Small intestine (tissue), 7 donors: ENCODE data around the gene KY. TPM values are rescaled to one million over a fixed set of nuclear protein-coding genes. Genes with fewer than 3 reads are reported as not detected.
A peak's percentile ranks its signal among the peaks of the same experiment; 100 is the strongest.
"Not testable (repeated sequence)": the region's sequence is repeated elsewhere in the genome, so short reads cannot be mapped to it uniquely, and the experiment has no call there.

Experiments used
- DNase-seq, 2 donors: peaks; one replicate each; pipeline versions ENCODE4 v3.0.0 to v3.0.0-alpha.2; 2013
- FAIRE-seq: peaks from 2 replicates; lab custom pipeline; 2012; peaks lifted over from hg19 to GRCh38; lab: Jason Lieb, UNC
- H3K27ac ChIP-seq, 3 donors: one replicate each; pipeline ENCODE4 v1.5.1; 2013; ENCODE audit warnings: low read length in 2 of 3, mild to moderate bottlenecking in 2 of 3, control low read depth in 1 of 3, inconsistent platforms in 1 of 3, low read depth in 1 of 3, moderate library complexity in 1 of 3
- H3K27me3 ChIP-seq, 3 donors: one replicate each; pipeline ENCODE4 v1.6.1; 2013; ENCODE audit warnings: low read length in 3 of 3, inconsistent platforms in 1 of 3; ENCODE audit not compliant: control insufficient read depth in 3 of 3, insufficient read depth in 3 of 3
- H3K36me3 ChIP-seq, 3 donors: one replicate each; pipeline ENCODE4 v1.6.1; 2013; ENCODE audit warnings: low read length in 3 of 3, inconsistent platforms in 1 of 3, low read depth in 1 of 3, mild to moderate bottlenecking in 1 of 3, moderate library complexity in 1 of 3; ENCODE audit not compliant: control insufficient read depth in 3 of 3, insufficient read depth in 2 of 3
- H3K4me1 ChIP-seq, 3 donors: one replicate each; pipeline ENCODE4 v1.6.1; 2013; ENCODE audit warnings: low read length in 2 of 3, inconsistent platforms in 1 of 3, low read depth in 1 of 3, mild to moderate bottlenecking in 1 of 3, moderate library complexity in 1 of 3; ENCODE audit not compliant: control insufficient read depth in 3 of 3, insufficient read depth in 2 of 3
- H3K4me3 ChIP-seq, 3 donors: one replicate each; pipeline ENCODE4 v1.5.1; 2013; ENCODE audit warnings: low read length in 3 of 3, control low read depth in 1 of 3, inconsistent platforms in 1 of 3, low read depth in 1 of 3, mild to moderate bottlenecking in 1 of 3, moderate library complexity in 1 of 3
- H3K9me3 ChIP-seq, 2 donors: one replicate each; pipeline ENCODE4 v1.6.1; 2013; ENCODE audit warnings: low read depth in 1 of 2, low read length in 1 of 2; ENCODE audit not compliant: control insufficient read depth in 2 of 2, insufficient read depth in 1 of 2
- WGBS, 3 donors: extraction: QIAGEN DNeasy Blood & Tissue Kit; methylation state at CpG; one replicate each; pipeline ENCODE4 v1.1.7; 2013; 5-methylcytosine and 5-hydroxymethylcytosine counted together
- polyA plus RNA-seq, 4 donors: library from polyadenylated mRNA; stranded (reverse) in 3 of 4; unstranded in 1 of 4; fragments of 200-250 nt in 3 of 4; fragments of 120-200 nt in 1 of 4; gene quantifications; one replicate each; pipeline versions ENCODE4 v1.2.1 to v1.2.3, GENCODE V29; 2013
- donor health status: healthy with polysubstance abuse.
- donor health status: control.
- donor health status: control.
- donor health status: Bipolar disorder and iron deficiency.
- donor health status: healthy.

KY gene
- polyA plus RNA-seq, 4 donors, result 0.48 to 0.55 TPM; not detected in 2

DNA sequence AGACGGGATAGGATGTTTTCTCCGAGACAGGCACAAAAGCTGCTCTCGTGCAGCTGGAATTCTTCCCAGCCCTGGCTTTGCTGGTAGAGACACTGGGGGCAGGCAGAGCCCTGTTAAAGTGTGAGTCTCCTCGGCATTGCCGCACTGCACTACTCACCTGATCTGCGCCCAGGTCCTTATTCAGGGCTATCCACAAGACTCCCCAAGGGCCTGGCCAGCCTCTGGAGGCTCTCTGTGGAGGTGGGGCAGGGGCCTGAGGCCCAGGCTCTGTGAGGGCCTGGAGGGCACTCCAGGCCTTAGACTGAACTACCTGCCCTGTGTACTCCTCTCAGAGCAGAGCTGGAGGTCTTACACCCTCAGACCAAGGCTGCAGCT is 48.4 kb downstream of the KY start:
- H3K27ac ChIP-seq, result no peak overlapping the region
- H3K9me3 ChIP-seq, result no peaks in the 10 kb centered on the region
- peaks cover 0 to 9% (median 0%) of the 10 kb centered on the region in 3 donors for H3K4me1 ChIP-seq
- DNase-seq (no peak), FAIRE-seq (no peak)
- no peak overlapping the region for H3K4me3 ChIP-seq
- H3K36me3 ChIP-seq, result peaks cover 0 to 4% (median 0%) of the 10 kb centered on the region in 3 donors
- WGBS, 3 donors, result 74 to 87% (median 84%) methylated on average over 5 to 6 of the region's 6 CpGs
- peaks cover 0 to 2% (median 0%) of the 10 kb centered on the region in 3 donors for H3K27me3 ChIP-seq

DNA sequence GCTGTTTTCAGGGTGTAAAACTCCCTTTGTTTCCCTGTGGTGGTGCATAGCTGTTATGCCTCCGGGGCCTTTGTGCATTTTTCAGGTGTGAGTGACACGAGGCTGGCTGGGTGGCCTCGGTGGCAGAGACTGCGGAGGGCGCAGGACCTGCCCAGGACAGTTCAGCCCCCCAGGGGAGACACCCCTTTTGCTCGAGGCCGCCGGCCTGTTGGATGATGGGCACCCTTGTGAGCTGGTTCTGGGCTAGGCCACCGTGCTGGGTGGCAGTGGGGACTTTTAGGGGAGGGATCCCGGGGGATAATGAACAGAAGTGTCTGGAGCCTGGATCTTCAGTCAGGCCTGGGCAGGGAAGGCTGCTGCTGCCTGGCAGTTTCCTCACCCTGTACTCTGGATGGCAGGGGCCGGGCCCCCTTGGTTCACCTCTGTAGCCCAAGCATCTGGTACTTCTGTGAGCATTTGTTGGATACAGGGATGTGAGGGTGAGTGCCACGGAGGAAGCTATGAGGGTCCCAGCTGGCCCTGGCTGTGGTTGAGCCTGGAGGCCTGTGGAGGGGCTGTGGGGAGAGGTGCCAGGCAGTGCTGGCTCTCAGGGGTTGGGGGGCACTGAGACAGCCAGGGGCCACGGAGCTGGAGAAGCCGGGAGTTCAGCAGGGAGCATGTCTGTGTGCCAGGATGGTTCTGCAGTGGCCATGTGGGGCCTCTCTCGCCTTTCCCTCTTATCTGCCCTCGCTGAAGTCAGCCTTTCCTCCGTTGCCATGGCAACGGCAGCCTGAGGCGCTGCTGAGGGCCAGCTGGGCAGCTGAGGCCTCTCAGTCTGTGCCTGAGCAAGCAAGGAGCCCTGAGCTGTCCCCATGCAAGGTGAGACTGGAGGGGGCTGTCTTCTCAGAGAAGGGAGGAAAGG is 49.0 kb downstream of the KY start:
- peak in 1 of 2 donors; percentile 75 for DNase-seq

DNA sequence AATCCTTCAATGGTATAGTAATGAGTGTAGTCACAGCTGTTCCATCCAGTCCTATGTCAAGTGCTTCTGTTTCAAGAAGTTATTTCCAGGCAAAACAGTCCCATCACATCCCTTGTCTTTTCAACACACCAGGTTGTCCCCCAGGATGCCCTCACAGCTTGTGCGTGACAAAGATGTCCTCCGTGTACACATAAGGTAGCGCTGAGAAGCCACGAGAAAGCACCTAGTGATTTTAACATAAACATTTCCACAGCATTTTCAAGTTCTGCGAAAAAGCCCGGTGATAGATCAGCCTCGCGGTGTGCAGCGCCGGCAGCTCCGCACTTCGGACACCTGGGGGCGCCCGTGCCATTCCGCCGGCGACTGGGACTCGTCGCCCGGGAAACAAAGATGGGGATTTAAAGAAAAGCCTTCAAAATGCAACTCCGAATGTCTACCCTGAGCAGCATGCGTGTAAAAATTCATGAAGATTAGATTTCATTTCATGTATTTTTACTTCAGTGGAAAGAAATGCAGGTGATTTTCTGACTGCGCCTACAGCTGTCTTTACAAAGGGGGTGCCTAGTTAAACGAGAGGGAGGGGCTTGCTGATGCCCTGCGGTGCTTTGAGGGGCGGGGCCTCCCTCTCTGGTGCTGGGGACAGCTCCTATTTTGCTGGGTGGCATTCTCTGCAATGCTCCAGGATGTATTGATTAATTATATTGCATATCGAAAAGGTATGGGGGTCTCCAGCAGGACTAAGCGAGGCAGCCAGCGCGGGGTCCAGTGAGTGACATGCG is 49.9 kb downstream of the KY start:
- Histone ChIP-seq H3K4me3 (no peak overlapping the region), H3K27ac (no peak overlapping the region), H3K9me3 (no peaks in the 10 kb centered on the region), H3K27me3 (peaks cover 0 to 3% (median 2%) of the 10 kb centered on the region in 3 donors), H3K36me3 (peaks cover 0 to 2% (median 0%) of the 10 kb centered on the region in 3 donors), H3K4me1 (peaks cover 0 to 9% (median 0%) of the 10 kb centered on the region in 3 donors)
- 14 to 18% (median 14%) methylated on average over 31 of the region's 31 CpGs for WGBS, 3 donors
- no peak for FAIRE-seq
- DNase-seq, result peak; percentile 56 to 68

More for the DNA sequence above, 49.0 kb downstream of the KY start:
- Histone ChIP-seq H3K27ac (no peak overlapping the region), H3K9me3 (no peaks in the 10 kb centered on the region), H3K4me3 (no peak overlapping the region), H3K27me3 (peaks cover 0 to 3% (median under 1%) of the 10 kb centered on the region in 3 donors), H3K36me3 (peaks cover 0 to 4% (median 0%) of the 10 kb centered on the region in 3 donors), H3K4me1 (peaks cover 0 to 9% (median 0%) of the 10 kb centered on the region in 3 donors)
- FAIRE-seq, result no peak
- WGBS, 3 donors, result 61 to 68% (median 63%) methylated on average over 19 of the region's 19 CpGs

DNA sequence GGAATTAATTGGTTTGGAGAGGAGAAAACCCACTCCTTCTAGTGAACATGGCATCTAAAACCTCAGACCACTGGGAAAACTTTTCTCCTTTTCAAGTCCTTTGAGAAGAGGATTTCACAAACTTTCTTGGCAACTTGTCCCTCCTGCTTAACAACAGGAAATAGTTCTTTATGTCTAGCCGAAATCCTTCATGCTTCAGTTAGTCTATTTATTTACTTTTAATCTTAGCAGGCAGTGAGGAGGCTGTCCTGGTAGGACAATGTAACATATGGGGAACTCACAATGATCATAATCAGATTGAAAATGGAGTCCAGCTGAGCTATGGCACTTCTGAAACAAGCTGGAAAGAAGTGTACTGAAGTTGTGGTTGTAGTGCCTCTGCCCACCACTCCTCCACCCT is 50.6 kb downstream of the KY start:
- WGBS, 3 donors, result 28 to 33% (median 31%) methylated on average over 1 of the region's 1 CpG
- H3K27ac ChIP-seq, result no peak overlapping the region
- H3K9me3 ChIP-seq, result no peaks in the 10 kb centered on the region
- peaks cover 0 to 3% (median 2%) of the 10 kb centered on the region in 3 donors for H3K27me3 ChIP-seq
- peaks cover 0 to 2% (median 0%) of the 10 kb centered on the region in 3 donors for H3K36me3 ChIP-seq
- DNase-seq (no peak), FAIRE-seq (no peak)
- no peak overlapping the region for H3K4me3 ChIP-seq
- peaks cover 0 to 9% (median 0%) of the 10 kb centered on the region in 3 donors for H3K4me1 ChIP-seq

DNA sequence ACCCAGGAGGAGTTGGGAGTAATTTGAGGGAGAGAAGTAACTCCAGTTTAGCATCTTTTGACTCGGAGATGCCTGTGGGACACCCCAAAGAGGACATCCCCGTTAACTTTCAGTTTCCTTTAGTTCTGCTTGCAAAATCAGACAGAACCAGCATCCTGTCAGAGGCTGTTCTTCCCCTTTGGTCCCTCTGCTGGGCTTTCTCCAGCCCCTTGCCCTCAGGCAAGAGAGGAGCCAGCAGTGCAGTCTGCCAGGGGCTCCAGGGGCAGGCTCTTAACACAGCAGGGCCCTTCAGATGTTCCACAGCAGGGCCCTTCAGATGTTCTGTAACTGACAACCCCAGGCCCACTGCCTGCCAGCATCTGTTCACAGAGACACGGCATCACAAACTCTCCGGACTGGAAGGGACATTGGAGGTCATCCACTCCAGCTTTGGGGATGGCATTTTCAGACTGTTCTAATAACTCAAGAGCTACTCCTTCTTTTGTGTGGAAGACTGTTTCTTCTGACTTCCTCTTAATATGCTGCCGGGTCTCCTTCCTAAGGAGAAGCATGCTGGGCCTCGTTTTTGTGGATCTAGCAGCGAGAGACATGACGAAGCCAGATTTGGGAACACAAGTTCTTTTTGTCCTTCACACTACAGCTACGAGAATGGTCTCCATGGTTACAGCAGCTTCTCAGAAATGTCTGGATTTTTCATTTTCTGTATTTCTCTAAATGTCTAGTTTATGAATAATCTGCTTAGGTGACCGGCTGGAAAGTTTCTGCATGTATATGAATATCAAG is 51.9 kb downstream of the KY start:
- WGBS, 3 donors, result 78 to 85% (median 85%) methylated on average over 10 of the region's 10 CpGs
- FAIRE-seq, result no peak
- peaks cover 0 to 7% (median 2%) of the 10 kb centered on the region in 3 donors for H3K27me3 ChIP-seq
- H3K9me3 ChIP-seq, result no peaks in the 10 kb centered on the region
- no peak for DNase-seq
- H3K27ac ChIP-seq, result no peak overlapping the region
- H3K4me3 ChIP-seq, result no peak overlapping the region
- peaks cover 0 to 9% (median 0%) of the 10 kb centered on the region in 3 donors for H3K4me1 ChIP-seq
- H3K36me3 ChIP-seq, result no peaks in the 10 kb centered on the region

GRCh38 chr3:134597390-134597970 is 53.3 kb downstream of the KY start:
- no peak overlapping the region for H3K27ac ChIP-seq
- H3K9me3 ChIP-seq, result no peaks in the 10 kb centered on the region
- H3K27me3 ChIP-seq, result peaks cover 0 to 8% (median 2%) of the 10 kb centered on the region in 3 donors
- FAIRE-seq (no peak), DNase-seq (no peak)
- H3K36me3 ChIP-seq, result no peaks in the 10 kb centered on the region
- peaks cover 0 to 9% (median 0%) of the 10 kb centered on the region in 3 donors for H3K4me1 ChIP-seq
- H3K4me3 ChIP-seq, result no peak overlapping the region
- 8 to 62% (median 12%) methylated on average over 2 of the region's 2 CpGs for WGBS, 3 donors

DNA sequence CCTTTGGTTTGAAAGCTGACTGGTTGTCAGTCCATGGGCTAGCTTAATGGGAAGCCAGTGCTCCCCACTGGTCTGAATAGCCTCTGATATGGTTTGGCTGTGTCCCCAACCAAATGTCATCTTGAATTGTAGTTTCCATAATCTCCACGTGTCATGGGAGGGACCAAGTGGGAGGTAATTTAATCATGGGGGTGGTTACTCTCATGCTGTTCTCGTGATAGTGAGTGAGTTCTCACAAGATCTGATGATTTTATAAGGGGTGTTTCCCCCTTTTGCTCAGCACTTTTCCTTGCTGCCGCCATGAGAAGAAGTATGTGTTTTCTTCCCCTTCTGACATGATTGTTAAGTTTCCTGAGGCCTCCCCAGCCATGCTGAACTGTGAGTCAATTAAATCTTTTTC is 55.8 kb downstream of the KY start:
- not testable (repeated sequence) for H3K4me3 ChIP-seq, H3K36me3 ChIP-seq, H3K4me1 ChIP-seq, H3K27ac ChIP-seq, FAIRE-seq, H3K9me3 ChIP-seq, DNase-seq, H3K27me3 ChIP-seq
- WGBS, 3 donors, result 62 to 71% (median 64%) methylated on average over 3 of the region's 3 CpGs
